GM19397 (cell line): ENCODE measurements around the gene CHRNA4.
"Not testable (repeated sequence)": the region's sequence is repeated elsewhere in the genome, so short reads cannot be mapped to it uniquely, and the experiment has no call there.

ENCODE experiments used
- ATAC-seq: cut with Tn5 transposase; IDR thresholded peaks from one replicate; pipeline ENCODE4 v1.9.1; 2021; ENCODE audit warnings: mild to moderate bottlenecking, moderate library complexity; ENCODE audit not compliant: unreplicated experiment

Gene CHRNA4

GRCh38 chr20:63351326-63351700 lies 9.8 kb downstream of the CHRNA4 start:
- ATAC-seq: no peak

GRCh38 chr20:63350597-63351325 lies 10.4 kb downstream of the CHRNA4 start:
- no peak for ATAC-seq

- no peak for ATAC-seq
Measured at GRCh38 chr20:63350196-63350595, 11.0 kb downstream of the CHRNA4 start.

DNA sequence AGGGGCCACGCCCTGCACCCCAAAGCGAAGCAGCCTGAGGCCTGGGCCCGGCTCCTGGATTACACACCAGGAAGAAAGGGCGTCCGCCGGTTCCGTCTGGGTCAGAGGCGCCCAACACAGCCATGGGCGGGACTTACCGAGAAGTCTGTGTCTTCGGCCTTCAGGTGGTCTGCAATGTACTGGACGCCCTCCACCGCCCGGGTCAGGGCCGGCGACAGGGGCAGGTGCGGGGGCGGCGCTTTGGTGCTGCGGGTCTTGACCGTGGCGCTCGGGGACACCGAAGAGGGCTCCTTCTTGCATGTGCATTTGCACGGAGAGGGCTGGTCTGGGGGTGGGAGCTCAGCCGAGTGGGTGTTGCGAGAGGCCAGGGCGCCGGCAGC lies 11.6 kb downstream of the CHRNA4 start:
- no peak for ATAC-seq

- ATAC-seq: no peak
Measured at GRCh38 chr20:63348828-63349515, 12.2 kb downstream of the CHRNA4 start.

DNA sequence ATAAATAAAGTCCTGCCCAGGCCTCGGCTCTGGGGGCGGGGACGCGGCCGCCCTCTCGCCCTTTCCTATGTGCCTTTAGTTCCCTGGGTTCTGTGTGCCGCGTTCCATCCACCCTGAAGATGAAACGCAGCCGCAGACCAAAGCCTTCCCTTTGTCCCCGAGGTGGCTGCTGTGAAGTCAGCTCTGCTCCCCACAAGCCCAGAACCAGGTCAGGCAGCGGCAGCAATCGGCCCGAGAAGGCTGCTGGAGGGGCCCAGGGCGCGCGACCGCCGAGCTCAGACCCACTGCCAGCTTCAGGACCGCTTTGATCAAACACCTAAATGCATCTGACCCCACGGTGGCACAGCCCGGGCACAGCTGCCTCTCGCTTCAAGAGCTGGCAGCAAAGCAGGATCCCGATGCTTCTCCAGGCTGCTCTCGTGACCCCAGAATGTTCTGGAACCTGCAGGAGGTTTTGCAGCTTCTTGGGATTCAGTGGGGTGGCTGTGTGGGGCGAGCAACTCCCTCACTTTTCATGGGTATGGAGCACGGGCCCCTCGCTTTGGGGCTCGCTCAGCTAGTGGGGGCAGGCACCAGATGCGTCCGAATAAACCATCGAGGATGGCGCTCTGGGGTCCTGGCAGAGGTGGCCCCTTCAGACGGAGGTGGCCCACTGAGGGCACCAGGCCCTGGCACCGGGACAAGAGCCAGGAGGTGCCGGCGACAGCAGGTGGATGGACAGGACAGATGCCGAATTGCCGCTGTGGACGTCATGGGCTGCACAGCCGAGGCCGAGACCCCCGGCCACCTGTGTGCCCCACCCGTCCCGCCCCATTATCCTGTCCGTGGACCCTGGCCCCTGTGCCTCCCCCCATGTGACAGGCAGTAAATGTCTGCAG lies 13.0 kb downstream of the CHRNA4 start:
- no peak for ATAC-seq

GRCh38 chr20:63347081-63347741 lies 13.9 kb downstream of the CHRNA4 start:
- no peak for ATAC-seq

DNA sequence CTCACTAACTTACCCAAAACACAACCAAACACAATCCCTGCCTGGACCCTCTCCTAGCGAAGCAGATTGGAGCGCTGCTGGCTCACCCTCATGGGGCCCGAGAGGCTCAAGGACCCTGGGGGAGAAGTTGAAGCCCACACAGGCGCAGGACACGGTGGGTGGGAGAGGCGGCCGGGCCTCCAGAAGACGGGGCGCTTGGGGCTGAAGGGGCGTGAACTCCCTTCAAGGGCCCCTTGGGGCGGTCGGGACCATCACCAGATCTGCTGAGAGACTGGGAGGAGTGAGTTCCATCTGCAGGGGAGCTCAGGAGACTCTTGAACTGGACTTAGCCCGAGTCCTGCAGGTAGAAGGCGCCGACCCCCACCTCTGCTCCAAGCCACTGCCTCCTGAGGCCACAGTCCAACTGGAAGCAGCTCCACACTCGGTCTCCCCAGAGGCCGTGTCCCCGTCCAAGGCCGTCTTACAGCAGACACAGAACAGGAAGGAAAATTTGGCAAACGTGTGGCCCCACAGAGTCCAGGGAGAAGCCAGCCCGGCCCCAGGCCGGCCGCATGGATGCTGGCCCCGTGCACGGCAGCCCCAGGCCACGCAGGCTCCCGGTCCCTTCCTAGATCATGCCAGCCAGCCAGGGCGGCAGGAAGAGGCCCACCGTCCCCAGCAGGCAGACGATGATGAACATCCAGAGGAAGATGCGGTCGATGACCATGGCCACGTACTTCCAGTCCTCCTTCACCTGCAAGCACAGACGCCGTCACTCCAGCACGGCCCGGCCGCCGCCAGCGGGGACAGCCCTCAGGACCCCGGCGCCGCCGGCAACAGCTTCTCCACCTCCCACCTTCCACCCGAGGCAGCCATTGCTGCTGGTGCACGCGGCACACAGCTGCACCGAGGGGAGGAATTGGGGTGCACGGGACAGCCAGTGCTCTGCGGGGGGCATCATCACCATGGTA lies 14.7 kb downstream of the CHRNA4 start:
- no peak for ATAC-seq

DNA sequence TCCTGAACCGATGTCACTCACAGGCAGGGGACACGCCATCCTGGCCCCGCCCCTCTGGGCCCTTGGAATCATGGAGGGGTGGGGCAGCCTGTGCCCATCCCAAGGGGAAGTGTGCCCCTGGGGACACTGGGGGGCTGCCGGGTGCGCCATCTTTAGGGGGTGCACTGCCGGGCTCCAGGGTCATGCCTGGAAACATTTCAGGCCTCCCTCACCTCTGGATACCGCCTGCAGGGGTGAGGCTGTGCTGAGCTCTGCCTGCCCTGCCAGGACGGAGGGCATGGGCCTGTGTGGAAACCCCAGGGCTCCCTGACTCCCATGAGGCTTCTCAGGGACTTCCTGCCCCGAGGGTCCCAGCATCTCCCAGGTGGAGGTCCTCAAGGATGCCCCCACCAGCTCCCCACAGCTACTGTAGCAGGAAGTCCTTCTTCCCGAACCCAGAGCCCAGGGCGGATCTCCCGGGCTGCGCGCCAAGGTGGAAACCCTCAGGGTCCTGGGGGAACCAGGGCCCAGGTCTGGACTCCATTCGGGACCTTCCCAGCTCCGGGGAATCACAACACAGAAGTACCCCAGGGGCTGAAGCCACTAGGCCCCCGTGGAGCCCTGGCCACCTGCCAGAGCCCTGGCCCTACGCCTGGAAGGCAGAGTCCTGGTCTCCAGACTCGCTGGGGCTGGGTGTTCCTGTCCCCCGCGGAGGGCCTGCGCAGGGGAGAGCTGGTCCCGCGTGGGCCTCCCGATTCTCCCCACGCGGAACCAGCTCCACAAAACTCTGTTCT lies 15.6 kb downstream of the CHRNA4 start:
- ATAC-seq: no peak

DNA sequence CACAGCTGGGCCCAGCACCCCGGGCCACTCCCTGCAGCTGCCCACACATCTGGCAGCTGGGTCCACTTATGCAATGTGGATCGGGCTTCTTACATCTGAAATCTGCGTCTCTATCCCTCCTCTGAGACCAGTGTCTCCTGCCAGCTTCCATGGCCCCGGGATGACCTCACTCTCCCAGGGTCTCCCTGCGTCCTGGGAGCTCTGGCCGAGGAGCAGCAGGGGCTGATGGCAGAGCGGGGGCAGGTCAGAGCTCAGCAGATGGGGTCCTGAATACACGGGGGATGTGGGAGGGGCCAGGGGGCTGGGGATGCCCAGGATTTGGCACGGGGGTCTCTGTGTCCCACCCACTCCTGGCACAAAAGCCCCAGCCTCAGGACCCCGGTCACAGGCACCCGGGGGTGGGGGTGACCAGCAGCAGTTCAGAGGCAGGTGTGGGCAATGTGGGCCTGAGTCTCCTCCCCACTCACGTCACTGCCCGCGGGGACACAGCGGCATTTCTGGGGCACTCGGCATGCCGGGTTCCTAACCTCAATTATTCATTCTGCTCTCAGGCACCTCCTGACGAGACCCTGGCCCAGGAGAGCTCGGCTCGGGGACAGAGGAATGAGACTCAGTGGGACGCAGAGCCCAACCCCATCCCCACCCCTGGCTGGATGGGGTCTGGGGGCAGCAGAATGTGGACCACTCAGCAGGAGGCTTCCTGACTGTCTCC lies 16.4 kb downstream of the CHRNA4 start:
- no peak for ATAC-seq

DNA sequence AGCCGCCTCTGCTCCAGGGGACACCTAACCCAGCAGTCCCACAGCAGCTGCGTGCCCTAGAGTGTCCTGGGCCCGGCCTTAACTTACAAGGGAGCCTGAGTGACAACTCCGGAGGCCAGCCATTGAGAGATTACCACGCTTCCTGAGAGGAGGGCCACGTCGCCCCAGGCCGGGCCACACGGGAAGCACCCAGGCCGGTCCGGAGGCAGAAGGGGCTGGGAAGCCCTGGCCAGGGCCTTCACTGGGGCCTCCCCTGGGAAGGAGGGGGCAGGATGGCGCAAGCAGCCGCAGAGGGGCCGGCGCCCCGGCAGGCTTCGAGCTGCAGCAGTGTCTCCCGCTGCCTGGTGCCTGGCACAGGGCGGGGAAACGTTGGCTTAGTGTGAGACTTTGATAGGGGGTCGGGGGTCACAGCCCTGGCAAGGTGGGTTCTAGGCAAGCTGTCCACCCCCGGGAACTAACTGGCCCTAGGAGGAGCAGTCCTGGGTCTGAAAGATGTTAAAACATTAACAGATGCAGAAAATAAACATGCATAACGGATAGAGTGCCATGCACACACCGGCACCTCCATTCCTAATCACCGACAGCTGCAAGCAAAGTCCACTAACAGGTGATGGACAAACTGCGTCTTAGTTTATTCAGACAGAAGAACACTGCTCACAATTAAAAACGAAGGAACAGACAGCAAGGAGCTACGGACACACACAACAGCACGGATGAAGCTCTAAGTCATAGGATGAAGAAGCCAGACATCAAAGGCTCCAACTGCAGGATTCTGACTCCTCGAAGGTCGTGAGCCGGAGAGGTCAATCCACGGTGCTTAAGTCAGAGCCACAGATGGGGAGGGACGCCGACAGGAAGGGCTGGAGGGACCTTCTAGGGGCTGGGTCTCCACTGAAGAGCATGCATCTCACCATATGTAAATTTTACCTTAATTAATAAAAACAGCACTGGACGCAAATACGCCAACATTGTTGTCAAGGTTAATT lies 17.4 kb downstream of the CHRNA4 start:
- no peak for ATAC-seq

DNA sequence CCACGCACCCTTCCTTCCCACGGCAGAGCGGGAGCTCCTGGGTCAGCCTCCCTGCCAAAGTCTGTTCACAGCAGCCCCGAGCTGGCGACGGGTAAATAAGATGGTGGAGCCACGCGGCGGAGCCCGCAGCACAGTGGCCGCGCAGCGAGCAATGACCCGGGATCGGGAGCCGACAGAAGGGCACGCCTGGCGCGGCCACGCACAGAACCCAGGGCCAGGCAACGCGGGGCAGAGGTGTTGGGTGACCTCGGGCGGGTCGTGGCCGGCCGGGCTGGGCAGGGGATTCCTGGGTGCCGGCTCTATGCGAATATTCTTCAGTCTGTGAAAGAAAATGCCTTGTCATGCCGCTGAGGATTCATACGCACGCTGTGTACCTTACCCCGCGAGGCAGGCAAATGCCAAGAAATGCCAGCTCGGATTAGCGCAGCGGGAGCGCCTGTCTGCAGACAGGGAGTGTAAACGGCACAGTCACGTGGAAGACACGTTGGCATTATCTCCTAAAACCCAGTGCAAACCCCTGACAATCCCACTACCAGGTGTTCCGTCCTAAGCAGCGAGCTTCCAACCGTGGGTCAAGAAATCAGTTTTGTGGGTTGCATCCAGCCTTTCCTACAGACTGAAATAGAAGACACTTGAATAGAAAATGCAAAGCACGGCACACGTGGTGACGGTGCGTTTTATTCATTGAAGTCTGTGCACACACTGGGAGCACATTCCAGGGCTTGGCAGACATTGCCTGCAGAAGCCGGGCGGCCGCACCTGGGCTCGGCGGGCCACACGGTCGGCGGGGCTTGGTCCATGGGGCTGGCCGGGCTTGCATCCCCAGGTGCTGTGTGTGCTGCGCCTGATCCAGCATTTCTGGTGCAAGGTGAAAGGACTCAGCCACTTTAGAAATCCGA lies 18.3 kb downstream of the CHRNA4 start:
- ATAC-seq: no peak

DNA sequence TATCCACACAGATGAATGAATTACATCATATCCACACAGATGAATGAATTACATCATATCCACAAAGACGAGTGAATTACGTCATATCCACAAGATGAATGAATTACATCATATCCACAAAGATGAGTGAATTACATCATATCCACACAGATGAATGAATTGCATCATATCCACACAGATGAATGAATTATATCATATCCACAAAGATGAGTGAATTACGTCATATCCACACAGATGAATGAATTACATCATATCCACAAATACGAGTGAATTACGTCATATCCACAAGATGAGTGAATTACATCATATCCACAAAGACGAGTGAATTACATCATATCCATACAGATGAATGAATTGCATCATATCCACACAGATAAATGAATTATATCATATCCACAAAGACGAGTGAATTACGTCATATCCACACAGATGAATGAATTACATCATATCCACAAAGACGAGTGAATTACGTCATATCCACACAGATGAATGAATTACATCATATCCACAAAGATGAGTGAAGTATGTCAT lies 20.9 kb downstream of the CHRNA4 start:
- ATAC-seq: not testable (repeated sequence)

DNA sequence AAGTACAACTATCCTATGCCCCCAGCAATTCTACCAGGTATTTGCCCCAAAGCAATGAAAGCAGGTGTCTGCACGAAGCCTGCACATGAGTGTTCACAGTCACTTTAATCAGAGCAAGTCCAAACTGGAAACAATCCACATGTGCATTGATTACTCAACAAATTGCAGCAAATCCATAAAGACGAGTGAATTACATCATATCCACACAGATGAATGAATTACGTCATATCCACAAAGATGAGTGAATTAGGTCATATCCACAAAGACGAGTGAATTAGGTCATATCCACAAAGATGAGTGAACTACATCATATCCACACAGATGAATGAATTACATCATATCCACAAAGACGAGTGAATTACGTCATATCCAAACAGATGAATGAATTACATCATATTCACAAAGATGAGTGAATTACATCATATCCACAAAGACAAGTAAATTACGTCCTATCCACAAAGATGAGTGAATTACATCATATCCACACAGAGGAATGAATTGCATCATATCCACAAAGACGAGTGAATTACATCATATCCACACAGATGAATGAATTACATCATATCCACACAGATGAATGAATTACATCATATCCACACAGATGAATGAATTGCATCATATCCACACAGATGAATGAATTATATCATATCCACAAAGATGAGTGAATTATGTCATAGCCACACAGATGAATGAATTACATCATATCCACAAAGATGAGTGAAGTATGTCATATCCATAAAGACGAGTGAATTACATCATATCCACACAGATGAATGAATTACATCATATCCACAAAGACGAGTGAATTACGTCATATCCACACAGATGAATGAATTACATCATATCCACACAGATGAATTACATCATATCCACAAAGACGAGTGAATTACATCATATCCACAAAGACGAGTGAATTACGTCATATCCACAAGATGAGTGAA lies 21.7 kb downstream of the CHRNA4 start:
- ATAC-seq: not testable (repeated sequence)

- ATAC-seq: no peak
Measured at GRCh38 chr20:63337786-63338420, 23.2 kb downstream of the CHRNA4 start.
